H1 (cell line): ENCODE measurements around the gene IL18R1. TPM values are rescaled to one million over a fixed set of nuclear protein-coding genes. Genes with fewer than 3 reads are reported as not detected.

Experiments
- BRCA1 ChIP-seq: IDR thresholded peaks from 2 replicates; pipeline ENCODE4 v1.6.1; 2012; ENCODE audit warnings: low read depth, low read length, improper control_type of control experiment
- RBBP5 ChIP-seq: IDR thresholded peaks from 2 replicates; pipeline ENCODE4 v1.7.1; 2012; ENCODE audit warnings: low read depth, mild to moderate bottlenecking, inconsistent platforms, low read length, moderate library complexity, borderline replicate concordance
- SIN3A ChIP-seq, 2 experiments: IDR thresholded peaks in 1 of 2; conservative IDR thresholded peaks in 1 of 2; 2 replicates each; pipeline ENCODE4 v1.6.1; 2011 to 2012; ENCODE audit warnings: low read length in 2 of 2, improper control_type of control experiment in 1 of 2, low read depth in 1 of 2, mild to moderate bottlenecking in 1 of 2
- USF2 ChIP-seq: IDR thresholded peaks from 2 replicates; pipeline ENCODE4 v1.6.1; 2011; ENCODE audit warnings: low read length, improper control_type of control experiment
- polyA plus RNA-seq, 7 experiments: library from polyadenylated mRNA; depleted of rRNA in 3 of 7; stranded (reverse) in 5 of 7; unstranded in 2 of 7; fragments of >200 nt in 5 of 7; fragments of 200-250 nt in 2 of 7; gene quantifications; 1 replicate in 5 of 7; 2 replicates in 1 of 7; 4 replicates in 1 of 7; pipeline versions ENCODE4 v1.2.1 to v1.2.3, GENCODE V29; 2011 to 2013; ENCODE audit warnings: missing spikeins in 2 of 7, mixed read lengths in 2 of 7
- total RNA-seq: library from RNA; stranded (reverse); fragmentation: NEBNext Ultra II Directional; extraction: Animal tissue kit (Norgen Biotek cat#: 25700); gene quantifications from 2 replicates; pipeline ENCODE4 v1.2.1, GENCODE V29; 2021

The IL18R1 gene
- total and polyA plus RNA-seq, 2 of the 8 experiments (the other 6 are each of a cell fraction or from before 2014, with no cell fraction given): 0.54 TPM; not detected in 1

- TF ChIP-seq SIN3A (conservative IDR thresholded peaks at IDR 0.05 in 1 of 2, IDR thresholded peaks at IDR 0.05 in 1 of 2; ENCODE audit: low read depth in 1 of 2, low read length in 2 of 2): no peak
- no peak for TF ChIP-seq USF2
- TF ChIP-seq RBBP5: no peak
- TF ChIP-seq BRCA1: no peak
- TF ChIP-seq, all 59 proteins: peak for 0
Observed at GRCh38 chr2:102422910-102423309, 67.3 kb downstream of the IL18R1 start, which contains the start of gene IL18RAP (continued).
